DMS153 (cell line): ENCODE measurements around the gene BOLA3.
"Not testable (repeated sequence)": the region's sequence is repeated elsewhere in the genome, so short reads cannot be mapped to it uniquely, and the experiment has no call there.

ENCODE experiments used
- DNase-seq: peaks from one replicate; lab custom pipeline; 2025; lab: John Stamatoyannopoulos, UW

The BOLA3 gene

GRCh38 chr2:74148457-74149246 is 940 bp upstream of the BOLA3 start:
- DNase-seq, result no peak

- no peak for DNase-seq
These were observed 584 bp downstream of the BOLA3 start for GRCh38 chr2:74146929-74147726.

GRCh38 chr2:74142340-74142739 is 5.4 kb downstream of the BOLA3 start:
- DNase-seq, result no peak

GRCh38 chr2:74138600-74139323 is 8.9 kb downstream of the BOLA3 start:
- no peak for DNase-seq

- DNase-seq, result no peak
These were observed 9.8 kb downstream of the BOLA3 start for GRCh38 chr2:74137651-74138599.

GRCh38 chr2:74131901-74132300 is 15.8 kb downstream of the BOLA3 start:
- no peak for DNase-seq

GRCh38 chr2:74130211-74130995 is 17.3 kb downstream of the BOLA3 start:
- DNase-seq, result no peak

GRCh38 chr2:74128206-74128605 is 19.5 kb downstream of the BOLA3 start:
- no peak for DNase-seq

- DNase-seq, result not testable (repeated sequence)
These were observed 23.8 kb downstream of the BOLA3 start for GRCh38 chr2:74123955-74124354.

GRCh38 chr2:74121846-74122245 is 25.9 kb downstream of the BOLA3 start:
- DNase-seq, result not testable (repeated sequence)

- DNase-seq, result peak; percentile 47
These were observed 27.5 kb downstream of the BOLA3 start for GRCh38 chr2:74119912-74120825.

- DNase-seq, result no peak
These were observed 28.4 kb downstream of the BOLA3 start for GRCh38 chr2:74119339-74119738.

GRCh38 chr2:74111380-74111779 is 36.3 kb downstream of the BOLA3 start:
- no peak for DNase-seq

GRCh38 chr2:74110537-74110936 is 37.2 kb downstream of the BOLA3 start:
- no peak for DNase-seq

GRCh38 chr2:74109551-74109950 is 38.2 kb downstream of the BOLA3 start:
- DNase-seq, result no peak

- DNase-seq, result no peak
These were observed 40.6 kb downstream of the BOLA3 start for GRCh38 chr2:74107071-74107470.

- DNase-seq, result no peak
These were observed 42.3 kb downstream of the BOLA3 start for GRCh38 chr2:74105413-74105812.

- no peak for DNase-seq
These were observed 42.9 kb downstream of the BOLA3 start for GRCh38 chr2:74104839-74105238.

- no peak for DNase-seq
These were observed 43.9 kb downstream of the BOLA3 start for GRCh38 chr2:74103763-74104162.

- DNase-seq, result no peak
These were observed 45.2 kb downstream of the BOLA3 start for GRCh38 chr2:74102516-74102915.
